ENCODE data around the gene CROCC2.

The CROCC2 gene

DNA sequence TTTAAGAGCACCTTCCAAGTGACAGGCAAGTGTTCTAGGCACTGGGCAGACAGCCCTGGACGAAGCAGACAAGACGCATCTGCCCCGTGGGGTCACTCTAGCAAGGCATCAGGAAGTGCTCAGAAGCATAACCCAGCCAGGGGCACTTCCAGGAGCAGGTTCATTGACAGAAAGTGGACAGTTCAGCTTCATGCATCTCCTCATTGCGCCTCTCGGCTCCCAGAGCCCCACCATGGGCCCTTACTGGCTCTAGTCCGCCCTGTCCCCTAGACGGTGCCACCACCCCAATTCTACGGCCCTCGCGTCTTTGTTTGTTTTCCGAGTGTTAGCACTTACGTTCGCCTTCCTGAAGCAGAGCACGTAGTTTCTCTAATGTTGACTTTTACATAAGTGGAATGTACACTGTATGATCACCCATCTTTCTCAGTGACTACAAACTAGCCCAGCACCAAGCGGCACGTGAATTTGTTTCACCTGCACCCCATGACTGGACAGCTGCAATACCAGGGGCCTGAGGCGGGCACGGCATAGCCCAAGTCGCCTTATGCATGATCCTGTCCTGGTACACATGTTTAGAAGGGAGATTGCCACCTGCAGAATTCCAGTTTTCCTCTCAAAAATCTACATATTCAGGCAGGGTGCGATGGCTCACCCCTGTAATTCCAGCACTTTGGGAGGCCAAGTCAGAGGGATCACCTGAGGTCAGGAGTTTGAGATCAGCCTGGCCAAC lies 125.5 kb downstream of the CROCC2 start:
- in situ Hi-C loops (cut with MboI; ENCODE audit: low sequenced_read_pairs), result no loop called here

DNA sequence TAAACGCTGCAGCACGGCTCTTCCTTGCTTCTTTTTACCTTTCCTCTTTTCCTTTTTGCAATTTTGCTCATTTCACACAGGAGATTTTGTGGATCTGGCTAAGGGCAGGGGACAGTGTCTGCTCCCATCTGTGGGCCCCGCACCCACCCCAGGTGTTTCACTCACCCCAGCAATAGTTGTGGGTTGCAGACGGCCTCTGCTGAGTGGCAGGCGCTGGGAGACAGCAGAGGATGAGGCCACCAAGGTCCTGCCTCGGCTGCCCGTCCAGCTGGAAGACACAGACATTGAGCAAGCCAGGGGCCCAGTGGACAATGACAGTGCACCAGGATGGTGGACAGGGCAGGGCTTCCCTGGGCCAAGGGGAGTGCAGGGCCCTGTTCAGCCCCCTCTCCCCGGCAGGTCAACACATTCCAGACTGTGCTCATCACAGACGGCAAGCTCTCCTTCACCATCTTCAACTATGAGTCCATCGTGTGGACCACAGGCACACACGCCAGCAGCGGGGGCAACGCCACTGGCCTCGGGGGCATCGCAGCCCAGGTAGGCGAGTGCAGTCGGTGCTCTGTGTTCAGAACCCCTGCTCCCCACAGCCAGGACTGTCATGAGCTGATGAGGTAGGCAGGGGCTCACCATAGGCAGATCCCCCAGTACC lies 127.3 kb downstream of the CROCC2 start:
- in situ Hi-C loops (cut with MboI; ENCODE audit: low sequenced_read_pairs), result no loop called here

DNA sequence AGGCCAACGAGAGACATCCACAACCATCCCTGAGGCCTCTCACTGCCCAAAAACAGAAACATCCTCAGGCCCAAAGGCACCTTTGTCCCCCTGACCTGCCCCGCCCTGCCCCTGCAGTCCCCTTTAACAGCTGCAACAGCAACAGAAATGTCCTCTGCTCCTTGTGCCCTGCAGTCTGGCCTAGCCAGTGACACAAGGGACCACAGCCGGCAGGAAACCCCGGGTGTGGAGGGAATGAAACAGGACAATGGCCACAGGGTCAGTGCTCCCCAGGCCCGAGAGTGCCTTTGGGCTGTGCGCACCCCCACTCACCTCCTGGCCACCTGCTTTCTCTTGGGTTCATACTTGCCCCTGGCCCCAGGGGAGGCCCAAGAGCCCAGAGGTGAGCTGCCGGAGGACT lies 127.9 kb downstream of the CROCC2 start:
- in situ Hi-C loops (cut with MboI; ENCODE audit: low sequenced_read_pairs), result no loop called here

DNA sequence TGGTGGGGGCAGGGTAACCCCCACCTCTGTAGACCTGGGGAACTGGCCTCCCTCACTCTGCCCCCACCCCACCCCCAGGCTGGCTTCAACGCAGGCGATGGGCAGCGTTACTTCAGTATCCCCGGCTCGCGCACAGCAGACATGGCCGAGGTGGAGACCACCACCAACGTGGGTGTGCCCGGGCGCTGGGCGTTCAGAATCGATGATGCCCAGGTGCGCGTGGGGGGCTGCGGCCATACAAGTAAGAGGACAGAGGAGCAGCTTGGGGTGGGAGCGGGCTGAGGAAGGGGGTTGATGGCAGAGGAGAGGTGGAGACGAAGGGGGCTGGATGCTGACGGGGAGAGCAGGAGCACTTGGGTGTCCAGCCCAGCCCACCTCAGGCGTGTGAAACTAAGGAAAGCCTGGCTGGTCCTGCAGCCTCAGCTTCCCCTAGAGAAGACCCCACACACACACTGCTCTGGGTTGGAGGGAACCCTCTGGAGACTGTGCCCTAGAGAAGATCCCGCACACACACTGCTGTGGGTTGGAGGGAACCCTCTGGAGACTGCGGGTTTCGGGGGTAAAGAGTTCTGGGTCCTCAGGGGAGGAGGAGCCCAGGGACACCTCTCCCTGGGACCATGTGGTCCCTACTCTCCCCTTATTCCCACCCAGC lies 128.5 kb downstream of the CROCC2 start:
- in situ Hi-C loops (cut with MboI; ENCODE audit: low sequenced_read_pairs), result no loop called here

DNA sequence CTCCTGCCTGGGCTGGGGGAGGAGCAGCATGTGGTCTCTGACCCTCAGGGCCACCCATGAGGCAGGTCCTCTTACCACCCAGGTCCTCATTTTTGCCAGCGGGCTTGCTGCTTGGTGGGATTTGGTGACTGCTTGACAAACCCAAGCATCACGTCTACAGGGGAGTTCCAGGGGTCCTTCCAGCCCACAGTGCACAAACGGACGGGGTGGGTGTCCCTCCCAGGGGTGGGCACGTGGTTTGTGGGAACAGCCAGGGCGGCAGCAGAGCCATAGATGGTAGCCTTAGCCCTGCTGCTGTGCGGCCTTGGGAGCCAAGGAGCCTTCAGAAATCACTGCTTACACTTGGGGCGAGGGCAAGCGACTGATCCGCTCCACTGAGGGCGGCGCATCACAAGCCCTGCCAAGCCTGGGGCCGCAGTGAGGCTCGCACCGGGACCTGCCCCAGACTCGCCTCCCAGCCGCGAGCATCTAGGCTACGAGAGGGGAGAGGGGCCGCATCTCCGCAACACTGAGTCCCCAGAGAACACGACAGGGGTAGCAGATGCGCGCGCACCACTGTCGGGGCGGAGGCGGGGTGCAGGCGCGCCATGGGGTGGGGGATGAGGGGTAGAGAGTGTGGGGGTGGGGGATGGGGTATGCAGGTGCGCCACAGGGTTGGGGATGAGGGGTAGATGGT lies 129.1 kb downstream of the CROCC2 start:
- in situ Hi-C loops (cut with MboI; ENCODE audit: low sequenced_read_pairs), result no loop called here

DNA sequence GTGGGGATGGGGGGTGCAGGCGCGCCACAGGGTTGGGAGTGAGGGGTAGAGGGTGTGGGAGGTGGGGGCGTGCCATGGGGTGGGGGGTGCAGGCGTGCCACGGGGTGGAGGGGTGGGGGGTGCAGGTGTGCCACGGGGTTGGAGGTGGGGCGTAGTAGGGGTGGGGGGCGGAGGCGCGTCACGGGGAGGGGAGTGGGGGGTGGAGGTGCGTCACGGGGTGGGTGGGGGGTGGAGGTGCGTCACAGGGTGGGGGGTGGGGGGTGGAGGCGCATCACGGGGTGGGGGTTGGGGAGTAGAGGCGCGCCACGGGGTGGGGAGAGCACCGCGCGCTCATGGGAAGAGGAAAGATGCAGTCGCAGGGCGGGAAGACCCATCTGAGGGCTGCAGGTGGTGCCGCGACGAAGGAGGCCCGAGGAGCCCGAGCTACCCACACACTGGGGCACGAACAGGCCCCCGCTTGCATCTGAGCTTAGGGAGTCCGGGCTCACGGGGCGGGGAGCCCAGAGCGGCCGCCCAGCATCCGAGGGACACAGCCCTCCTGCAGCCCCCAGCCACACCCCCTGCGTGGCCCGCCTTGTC lies 129.8 kb downstream of the CROCC2 start:
- in situ Hi-C loops (cut with MboI; ENCODE audit: low sequenced_read_pairs), result no loop called here

DNA sequence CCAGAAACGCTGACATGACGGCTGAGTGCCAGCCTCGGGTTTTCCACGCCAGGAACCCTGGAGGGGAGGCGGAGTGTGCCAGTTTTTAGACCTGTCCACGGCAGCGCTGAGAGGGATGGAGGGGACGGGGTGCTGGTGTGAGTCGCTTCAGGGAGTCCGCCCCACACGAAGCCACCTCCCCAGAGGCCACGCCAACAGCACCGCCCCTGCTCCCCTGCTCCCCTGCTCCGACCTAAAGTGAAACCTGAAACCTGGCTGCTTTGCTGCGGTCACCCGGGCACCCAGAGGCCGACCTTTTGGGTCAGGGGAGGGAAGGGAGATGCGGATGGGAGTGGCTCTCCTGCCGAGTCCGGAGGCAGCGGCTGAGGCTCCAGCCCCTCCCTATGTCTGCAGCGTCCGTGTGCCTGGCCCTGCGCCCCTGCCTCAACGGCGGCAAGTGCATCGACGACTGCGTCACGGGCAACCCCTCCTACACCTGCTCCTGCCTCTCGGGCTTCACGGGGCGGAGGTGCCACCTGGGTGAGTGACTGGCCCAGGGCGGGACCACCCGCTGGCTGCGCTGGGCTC lies 130.3 kb downstream of the CROCC2 start:
- in situ Hi-C loops (cut with MboI; ENCODE audit: low sequenced_read_pairs), result no loop called here

DNA sequence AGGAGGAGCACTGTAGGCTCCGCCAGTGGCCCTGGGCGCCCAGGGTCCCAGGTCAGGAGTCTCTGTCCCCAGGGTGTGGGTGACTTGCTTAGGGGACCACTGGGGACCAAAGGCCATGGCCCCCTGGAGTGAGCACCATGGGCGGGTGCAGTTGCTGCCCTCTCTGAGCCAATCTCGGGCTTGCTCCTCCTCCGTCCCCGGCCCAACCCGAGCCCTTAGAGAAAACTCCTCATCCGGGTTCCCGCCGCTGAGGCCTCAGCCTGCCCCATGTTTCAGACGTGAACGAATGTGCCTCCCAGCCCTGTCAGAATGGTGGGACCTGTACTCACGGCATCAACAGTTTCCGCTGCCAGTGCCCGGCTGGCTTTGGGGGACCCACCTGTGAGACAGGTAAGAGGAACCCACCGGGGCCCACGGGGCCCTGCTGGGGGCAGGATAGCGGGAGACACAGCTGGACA lies 130.9 kb downstream of the CROCC2 start:
- in situ Hi-C loops (cut with MboI; ENCODE audit: low sequenced_read_pairs), result no loop called here

DNA sequence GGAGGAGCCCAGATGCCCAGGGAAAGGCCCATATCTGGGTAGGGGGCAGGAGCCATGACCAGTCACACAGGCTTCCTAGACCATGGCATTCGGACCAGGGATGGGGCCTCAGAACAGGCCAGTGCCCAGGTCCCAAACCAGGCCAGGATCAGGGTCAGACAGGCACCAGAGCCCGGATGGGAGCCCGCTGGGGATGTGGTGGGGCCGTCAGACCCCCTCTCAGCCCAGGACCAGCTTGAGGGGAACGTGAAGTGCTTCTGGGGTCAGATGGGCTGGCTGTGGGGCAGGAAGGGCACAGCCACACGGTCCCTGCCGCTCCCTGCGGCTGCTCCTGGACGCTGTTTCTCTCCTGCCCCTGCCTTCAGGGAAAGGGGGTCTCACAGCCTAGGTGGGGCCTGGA lies 131.4 kb downstream of the CROCC2 start:
- in situ Hi-C loops (cut with MboI; ENCODE audit: low sequenced_read_pairs), result no loop called here

DNA sequence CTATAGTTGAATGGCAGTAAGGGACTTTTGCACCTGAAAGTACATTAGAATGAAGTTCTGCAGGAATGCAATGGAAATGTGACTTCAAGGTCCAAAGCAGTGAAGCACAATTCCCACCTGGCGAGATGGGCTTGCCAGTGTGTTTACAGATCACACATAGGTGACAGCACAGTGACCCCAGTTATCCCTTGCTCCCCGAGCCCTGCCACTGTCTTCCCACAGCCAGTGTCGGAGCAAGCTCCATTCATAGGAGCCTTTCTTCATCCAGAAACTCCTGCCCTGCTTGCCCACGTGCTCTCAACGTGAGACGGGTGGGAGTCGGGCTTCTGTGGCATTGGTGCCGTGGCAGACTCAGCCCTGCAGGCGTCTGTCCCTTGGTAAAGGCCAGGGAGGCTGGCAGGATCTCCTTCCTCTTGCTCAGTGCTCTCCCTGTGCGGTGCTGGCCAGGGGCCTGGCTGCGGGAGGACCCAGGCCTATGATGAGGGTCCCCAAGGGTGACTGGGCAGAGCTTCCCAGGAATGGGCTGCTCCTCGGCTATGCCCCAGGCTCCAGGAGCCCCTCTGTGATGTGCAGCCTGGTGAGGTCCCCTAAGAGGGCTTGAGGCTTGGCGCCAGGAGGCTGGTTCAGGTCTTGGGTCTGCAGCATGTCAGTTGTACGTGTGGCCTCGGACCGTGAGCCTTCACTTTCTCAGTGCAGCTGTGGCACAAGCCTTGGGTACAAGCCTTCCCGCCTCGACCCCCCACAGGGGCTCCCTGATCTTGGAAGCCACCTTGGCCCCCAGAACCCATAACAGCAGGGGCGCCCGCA lies 132.4 kb downstream of the CROCC2 start:
- in situ Hi-C loops (cut with MboI; ENCODE audit: low sequenced_read_pairs), result no loop called here

DNA sequence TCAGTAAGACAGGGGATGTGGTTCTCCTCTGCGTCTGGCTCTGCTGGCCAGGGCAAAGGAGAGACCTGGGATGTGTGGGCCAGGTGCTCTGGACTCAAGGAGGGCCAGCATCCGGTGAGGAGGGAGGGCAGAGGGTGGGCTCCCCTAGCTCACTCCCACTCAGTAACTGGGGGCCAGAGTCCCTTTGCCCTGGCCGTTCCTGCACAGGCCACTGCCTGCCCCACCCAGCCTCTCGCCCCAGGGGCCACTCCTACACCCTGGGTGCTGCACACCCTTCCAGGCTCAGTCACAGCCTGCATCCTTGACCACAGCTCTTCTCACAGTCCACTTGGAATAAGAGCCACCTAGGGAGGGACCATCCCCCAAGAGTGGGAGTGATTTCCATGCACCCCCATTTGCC lies 133.3 kb downstream of the CROCC2 start:
- in situ Hi-C loops (cut with MboI; ENCODE audit: low sequenced_read_pairs), result no loop called here

DNA sequence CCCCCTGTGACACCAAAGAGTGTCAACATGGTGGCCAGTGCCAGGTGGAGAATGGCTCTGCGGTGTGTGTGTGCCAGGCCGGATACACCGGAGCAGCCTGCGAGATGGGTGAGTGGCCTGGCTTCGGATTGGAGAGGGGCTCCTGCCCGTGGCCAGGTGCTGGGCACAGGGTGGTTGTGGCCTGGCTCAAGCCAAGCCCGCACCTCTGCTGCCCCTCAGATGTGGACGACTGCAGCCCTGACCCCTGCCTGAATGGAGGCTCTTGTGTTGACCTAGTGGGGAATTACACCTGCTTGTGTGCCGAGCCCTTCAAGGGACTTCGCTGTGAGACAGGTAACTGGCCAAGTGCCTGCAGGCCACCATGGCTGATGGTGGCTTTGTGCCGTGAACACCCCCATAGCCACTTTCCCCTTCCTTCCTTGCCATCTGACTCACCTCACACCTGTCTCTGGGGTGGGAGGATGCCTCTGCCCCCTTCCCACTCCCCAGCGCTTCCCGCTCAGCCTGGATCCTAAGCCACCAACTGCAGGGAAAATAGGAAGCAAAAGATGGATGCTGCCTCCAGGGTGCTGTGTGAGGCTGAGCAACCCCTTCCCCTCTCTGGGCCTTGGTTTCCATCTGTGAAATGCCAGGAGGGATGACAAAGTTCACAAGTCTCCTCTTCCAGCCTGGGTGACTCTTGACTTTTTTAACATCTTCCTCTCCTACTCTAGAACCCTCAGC lies 134.1 kb downstream of the CROCC2 start:
- in situ Hi-C loops (cut with MboI; ENCODE audit: low sequenced_read_pairs), result no loop called here

DNA sequence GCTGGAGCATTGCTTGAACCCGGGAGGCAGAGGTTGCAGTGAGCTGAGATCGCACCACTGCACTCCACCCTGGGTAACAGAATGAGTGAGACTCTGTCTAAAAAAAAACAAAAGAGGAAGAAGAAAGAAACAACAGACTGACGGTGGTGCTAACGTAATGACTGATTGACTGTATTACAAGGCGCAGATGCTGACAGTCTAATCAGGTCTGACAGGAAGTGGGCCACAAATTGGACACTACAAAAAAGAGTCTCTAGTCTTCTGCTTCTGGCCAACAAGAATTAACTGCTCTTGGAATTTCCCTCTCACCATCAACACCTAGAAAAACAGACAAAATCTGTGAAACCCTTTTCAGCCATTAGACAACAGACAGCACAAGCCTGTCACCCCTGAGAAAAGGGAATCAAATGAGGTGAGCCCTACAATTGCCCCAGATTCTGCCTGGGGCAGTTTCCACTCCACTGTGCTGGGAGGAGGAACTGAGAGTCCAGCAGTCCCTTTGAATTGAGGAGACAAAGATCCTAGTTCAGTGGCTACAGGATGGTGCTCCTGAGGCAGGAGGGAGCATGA lies 135.5 kb downstream of the CROCC2 start:
- in situ Hi-C loops (cut with MboI; ENCODE audit: low sequenced_read_pairs), result no loop called here
